DMS114 treated with DMSO at 0.1 percent for 48 hours (cell line): ENCODE data around the gene IGF2R.
"Not testable (repeated sequence)": the region's sequence is repeated elsewhere in the genome, so short reads cannot be mapped to it uniquely, and the experiment has no call there.

Experiments
- DNase-seq: peaks from one replicate; lab custom pipeline; 2025; ENCODE audit not compliant: unreplicated experiment; lab: John Stamatoyannopoulos, UW

Gene IGF2R, protein sequence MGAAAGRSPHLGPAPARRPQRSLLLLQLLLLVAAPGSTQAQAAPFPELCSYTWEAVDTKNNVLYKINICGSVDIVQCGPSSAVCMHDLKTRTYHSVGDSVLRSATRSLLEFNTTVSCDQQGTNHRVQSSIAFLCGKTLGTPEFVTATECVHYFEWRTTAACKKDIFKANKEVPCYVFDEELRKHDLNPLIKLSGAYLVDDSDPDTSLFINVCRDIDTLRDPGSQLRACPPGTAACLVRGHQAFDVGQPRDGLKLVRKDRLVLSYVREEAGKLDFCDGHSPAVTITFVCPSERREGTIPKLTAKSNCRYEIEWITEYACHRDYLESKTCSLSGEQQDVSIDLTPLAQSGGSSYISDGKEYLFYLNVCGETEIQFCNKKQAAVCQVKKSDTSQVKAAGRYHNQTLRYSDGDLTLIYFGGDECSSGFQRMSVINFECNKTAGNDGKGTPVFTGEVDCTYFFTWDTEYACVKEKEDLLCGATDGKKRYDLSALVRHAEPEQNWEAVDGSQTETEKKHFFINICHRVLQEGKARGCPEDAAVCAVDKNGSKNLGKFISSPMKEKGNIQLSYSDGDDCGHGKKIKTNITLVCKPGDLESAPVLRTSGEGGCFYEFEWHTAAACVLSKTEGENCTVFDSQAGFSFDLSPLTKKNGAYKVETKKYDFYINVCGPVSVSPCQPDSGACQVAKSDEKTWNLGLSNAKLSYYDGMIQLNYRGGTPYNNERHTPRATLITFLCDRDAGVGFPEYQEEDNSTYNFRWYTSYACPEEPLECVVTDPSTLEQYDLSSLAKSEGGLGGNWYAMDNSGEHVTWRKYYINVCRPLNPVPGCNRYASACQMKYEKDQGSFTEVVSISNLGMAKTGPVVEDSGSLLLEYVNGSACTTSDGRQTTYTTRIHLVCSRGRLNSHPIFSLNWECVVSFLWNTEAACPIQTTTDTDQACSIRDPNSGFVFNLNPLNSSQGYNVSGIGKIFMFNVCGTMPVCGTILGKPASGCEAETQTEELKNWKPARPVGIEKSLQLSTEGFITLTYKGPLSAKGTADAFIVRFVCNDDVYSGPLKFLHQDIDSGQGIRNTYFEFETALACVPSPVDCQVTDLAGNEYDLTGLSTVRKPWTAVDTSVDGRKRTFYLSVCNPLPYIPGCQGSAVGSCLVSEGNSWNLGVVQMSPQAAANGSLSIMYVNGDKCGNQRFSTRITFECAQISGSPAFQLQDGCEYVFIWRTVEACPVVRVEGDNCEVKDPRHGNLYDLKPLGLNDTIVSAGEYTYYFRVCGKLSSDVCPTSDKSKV (N-terminal part only)

GRCh38 chr6:159968295-159969203 is at the start of gene IGF2R:
Gene IGF2R (plus strand): TSS chr6:159969082. CDS start chr6:159969247, 165 bp downstream.
- DNase-seq: peak; percentile 37

DNA sequence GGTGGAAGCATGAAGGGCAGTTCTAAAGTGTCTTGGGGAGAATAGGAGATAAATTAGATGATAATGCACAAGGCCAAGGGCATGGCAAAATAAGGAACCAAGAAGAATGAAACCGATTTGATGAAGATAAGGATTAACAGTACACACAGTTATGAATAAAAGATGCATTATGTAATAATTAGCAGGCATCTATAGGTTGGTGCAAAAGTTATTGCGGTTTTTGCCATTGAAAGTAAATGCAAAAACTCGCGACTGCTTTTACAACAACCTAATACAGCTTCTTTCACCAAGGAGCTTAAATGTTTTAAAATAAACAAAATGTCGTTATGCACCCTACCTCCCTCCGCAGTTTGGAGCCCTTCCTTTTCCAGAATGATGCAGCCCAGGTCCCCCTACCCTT is 49.1 kb upstream of the IGF2R start:
- no peak for DNase-seq

DNA sequence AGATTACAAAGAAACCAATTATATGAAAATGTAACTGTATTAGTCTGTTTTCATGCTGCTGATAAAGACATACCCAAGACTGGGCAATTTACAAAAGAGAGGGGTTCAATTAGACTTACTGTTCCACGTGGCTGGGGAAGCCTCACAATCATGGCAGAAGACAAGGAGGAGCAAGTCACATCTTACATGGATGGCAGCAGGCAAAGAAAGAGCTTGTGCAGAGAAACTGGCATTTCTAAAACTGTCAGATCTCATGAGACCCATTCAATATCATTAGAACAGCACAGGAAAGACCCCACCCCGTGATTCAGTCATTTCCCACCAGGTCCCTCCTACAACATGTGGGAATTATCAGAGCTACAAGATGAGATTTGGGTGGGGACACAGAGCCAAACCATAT is 44.7 kb upstream of the IGF2R start:
- DNase-seq: not testable (repeated sequence)

- no peak for DNase-seq
Observed at GRCh38 chr6:159926542-159927203, 42.2 kb upstream of the IGF2R start.

DNA sequence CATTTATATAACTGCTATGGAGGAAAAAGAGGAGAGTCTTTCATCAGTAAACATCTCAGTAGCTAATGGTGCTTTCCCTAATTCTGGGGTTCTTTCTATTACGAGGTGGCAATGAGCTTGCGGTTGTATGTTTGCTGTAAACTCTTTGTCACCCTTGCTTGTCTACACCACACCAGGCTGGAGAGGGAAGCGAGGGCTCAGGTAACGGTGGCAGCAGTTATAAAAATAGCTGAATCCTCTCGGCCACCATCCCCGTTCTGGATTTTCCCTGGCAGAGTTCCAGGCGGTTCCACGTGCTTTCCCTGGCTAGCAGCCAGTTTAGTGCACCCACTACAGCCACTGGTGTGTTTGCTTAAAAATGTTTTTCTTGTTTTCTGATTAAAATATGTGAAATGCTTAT is 39.1 kb upstream of the IGF2R start:
- no peak for DNase-seq

GRCh38 chr6:159931112-159931511 is 37.8 kb upstream of the IGF2R start:
- no peak for DNase-seq

GRCh38 chr6:159931846-159932245 is 37.0 kb upstream of the IGF2R start:
- DNase-seq: no peak

- DNase-seq: no peak
Observed at GRCh38 chr6:159933077-159933476, 35.8 kb upstream of the IGF2R start.

DNA sequence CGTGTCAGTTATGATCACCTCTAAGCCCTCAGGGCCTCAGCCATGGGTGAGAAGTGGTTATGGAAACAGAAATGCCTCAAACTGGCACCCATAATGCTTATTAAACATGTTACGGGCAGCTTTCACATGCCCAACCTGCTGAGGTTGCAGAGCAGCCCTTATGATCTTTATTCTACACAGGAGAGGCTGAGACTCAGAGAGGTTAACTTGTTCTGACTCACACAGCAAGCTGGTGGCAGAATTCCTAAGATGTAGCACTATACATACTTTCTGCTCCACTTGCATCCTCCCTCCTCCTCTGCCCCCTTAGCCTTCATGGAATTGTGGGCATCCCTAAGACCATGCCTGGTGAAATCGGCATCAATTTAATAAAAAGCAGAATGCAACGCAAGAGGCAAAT is 34.7 kb upstream of the IGF2R start:
- DNase-seq: no peak

DNA sequence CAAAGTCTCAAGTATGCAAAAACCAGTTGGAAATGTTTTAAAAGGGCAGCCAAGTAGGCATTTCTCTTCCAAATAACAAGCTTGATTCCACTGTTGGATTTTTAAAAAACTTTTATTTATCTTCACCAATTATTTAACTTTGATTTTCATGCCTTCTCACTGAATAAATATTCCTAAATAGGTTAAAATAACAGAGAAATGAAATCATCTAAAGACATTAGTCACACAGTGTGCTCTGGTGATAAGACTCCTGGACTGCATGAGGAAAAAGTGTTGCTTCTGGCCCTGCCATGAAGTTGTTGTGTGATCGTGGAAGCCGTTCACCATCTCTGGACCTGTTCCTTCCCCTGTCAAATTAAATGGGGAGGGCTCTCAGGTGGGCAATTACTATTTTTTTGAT is 33.8 kb upstream of the IGF2R start:
- no peak for DNase-seq

GRCh38 chr6:159935633-159936032 is 33.2 kb upstream of the IGF2R start:
- DNase-seq: no peak

- no peak for DNase-seq
Observed at GRCh38 chr6:159939591-159940016, 29.3 kb upstream of the IGF2R start.

DNA sequence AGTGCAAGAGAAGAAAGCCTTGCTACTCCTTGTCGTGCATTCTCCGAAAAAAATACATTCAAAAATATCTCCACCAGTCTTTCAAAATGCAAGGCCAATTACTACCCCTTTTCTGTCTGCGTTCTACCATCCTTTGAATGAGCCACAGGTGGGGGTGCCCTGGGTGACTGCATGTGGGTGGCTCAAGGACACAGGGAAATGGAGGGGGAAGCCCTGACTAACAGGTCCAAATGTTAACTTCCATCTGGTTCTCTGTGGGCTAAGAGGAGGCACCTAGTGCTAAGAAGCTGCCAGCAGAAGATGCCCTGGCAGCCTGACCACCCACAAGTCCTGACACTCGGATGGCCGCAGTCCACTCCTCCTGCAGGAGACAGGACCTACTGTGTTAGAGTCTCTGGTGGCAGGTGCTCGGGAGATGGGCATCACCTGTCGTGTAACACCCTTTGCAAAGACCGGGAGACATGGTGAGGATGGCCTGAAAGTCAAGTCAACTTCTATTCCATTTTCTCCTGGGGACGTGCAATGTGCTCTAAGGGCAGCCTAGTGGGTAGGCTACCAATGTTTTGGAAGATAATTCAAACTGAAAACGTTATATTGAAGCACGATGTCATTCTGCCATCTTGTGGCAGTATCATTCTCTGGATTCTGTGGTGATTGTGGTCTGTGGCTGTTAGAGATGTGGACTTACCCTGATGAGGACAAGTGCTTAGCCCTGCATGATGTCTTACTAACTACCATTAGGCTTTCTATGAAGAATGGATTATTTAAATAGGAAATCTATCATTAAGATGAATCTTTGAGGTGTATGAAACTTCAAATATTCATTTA is 27.4 kb upstream of the IGF2R start:
- DNase-seq: peak; percentile 33

DNA sequence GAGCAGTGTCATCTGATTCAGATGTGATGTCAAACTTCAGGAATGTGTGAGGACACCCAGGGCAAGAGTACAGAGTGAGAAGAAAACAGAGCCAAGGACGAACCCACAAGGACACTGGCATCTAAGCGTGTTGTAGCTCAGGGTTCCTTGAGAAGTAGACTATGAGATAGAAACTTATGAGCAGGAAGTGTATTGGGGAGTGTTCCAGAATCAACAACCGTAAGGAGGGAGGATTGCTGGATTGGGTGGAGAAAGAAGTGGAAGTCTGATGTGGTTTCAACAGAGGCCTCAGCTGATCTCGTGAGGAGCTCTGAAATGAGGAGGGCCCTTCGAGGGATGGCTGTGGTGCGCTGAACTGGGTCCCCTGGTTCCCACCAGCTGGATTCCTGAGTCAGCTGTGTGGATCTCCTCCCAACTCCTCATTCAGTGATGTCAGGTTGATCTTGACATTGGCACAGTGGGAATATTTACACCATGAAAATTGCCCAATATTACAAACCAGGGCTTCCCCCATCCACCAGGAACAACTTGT is 25.7 kb upstream of the IGF2R start:
- DNase-seq: no peak

DNA sequence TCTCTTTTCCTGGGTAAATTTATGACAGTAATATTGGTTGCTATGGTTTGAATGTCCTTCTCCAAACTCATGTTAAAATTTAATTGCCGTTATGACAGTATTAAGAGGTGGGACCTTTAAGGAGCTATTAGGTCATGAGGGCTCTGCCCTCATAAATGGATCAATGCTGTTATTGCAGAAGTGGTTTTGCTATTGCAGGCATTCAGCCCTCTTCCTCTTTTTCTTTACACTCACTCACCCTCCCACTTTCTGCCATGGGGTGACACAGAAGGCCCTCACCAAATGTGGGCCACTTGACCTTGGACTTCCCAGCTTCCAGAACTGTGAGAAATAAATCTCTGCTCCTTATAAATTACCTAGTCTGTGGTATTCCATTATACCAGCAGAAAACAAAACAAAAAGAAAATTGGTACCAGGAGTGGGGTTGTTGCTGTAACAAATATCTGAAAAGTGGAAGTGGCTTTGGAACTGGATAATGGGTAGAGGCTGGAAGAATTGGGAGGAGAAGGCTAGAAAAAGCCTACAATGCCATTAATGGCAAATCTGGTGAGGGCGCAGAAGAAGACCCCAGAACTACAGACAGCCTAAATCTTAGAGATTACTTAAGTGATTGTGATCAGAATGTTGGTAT is 24.8 kb upstream of the IGF2R start:
- DNase-seq: no peak

DNA sequence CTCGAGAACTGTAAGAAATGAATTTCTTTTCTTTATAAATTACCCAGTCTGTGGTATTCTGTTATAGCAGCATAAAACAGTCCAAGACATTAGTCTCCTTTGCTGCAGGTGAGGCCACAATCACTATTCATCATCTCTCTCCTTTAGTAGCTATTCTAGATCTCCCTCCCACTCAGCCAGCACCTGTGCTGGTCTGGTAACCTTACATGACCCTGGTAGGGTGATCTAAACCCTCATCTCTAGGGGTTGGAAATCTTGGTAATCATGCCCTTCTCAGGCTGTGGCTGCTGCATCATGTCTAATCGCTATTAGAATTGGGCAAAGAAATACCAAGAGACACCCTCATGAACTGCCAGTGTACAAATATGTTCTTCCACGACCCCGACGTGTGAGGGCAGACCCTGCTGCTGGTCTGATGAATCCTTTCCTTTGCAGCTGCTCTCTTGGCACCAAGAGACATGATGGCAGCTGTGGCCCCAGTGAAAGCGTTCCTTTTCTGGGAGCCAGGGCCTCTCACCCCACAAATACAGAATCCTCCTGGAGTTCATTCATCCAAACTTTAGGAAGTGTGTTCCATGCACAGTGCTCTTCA is 23.0 kb upstream of the IGF2R start:
- DNase-seq: no peak

DNA sequence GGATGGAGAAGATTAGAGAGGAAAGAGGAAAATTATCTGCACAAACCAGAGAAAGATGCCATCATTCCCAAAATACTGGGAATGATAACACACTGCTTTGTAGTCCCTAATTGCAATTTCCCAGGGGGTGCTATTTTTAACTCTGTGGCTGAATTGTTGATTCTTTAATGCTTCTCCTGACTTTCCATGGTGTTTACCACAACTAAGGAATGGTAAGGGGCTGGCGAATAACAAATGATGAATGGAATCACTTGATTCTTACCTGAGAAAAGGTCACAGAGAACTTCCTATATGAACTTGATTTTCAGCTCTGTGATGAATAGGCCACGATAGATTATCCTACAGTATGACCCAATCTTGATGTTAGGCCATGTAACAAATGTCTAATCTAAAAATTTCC is 22.0 kb upstream of the IGF2R start:
- DNase-seq: no peak

GRCh38 chr6:159948199-159948598 is 20.7 kb upstream of the IGF2R start:
- DNase-seq: no peak
